ENCODE measurements around the gene REEP2.

REEP2 gene

GRCh38 chr5:138452720-138453119 lies 13.9 kb downstream of the REEP2 start:
- Histone ChIP-seq H3K27ac (no peak overlapping the region), H3K4me3 (ENCODE audit: low read depth, low read length) (no peak overlapping the region), H3K36me3 (replicated peaks) (no peaks in the 10 kb centered on the region), H3K27me3 (replicated peaks) (no peaks in the 10 kb centered on the region)
- no peak for DNase-seq
- no peak for TF ChIP-seq CTCF (IDR thresholded peaks at IDR 0.05; ENCODE audit: low read depth, low read length, missing control alignments)
- in situ Hi-C loops (cut with HindIII; ENCODE audit: low pct_ligation_motif_present, low sequenced_read_pairs): no loop called here

GRCh38 chr5:138453590-138453989 lies 14.7 kb downstream of the REEP2 start:
- no peak overlapping the region for H3K27ac ChIP-seq
- H3K4me3 ChIP-seq (ENCODE audit: low read depth, low read length): no peak overlapping the region
- H3K27me3 ChIP-seq (replicated peaks): no peaks in the 10 kb centered on the region
- DNase-seq: no peak
- in situ Hi-C loops (cut with HindIII; ENCODE audit: low pct_ligation_motif_present, low sequenced_read_pairs): no loop called here
- H3K36me3 ChIP-seq (replicated peaks): no peaks in the 10 kb centered on the region
- no peak for TF ChIP-seq CTCF (IDR thresholded peaks at IDR 0.05; ENCODE audit: low read depth, low read length, missing control alignments)

- no peaks in the 10 kb centered on the region for H3K36me3 ChIP-seq (replicated peaks)
- in situ Hi-C loops (cut with HindIII; ENCODE audit: low pct_ligation_motif_present, low sequenced_read_pairs): no loop called here
These were observed 15.3 kb downstream of the REEP2 start for GRCh38 chr5:138454121-138454520.

GRCh38 chr5:138455232-138455930 lies 16.5 kb downstream of the REEP2 start:
- Histone ChIP-seq H3K4me3 (ENCODE audit: low read depth, low read length) (no peak overlapping the region), H3K27ac (no peak overlapping the region), H3K36me3 (replicated peaks) (no peaks in the 10 kb centered on the region), H3K27me3 (replicated peaks) (no peaks in the 10 kb centered on the region)
- DNase-seq: no peak
- in situ Hi-C loops (cut with HindIII; ENCODE audit: low pct_ligation_motif_present, low sequenced_read_pairs): no loop called here
- no peak for TF ChIP-seq CTCF (IDR thresholded peaks at IDR 0.05; ENCODE audit: low read depth, low read length, missing control alignments)

More at GRCh38 chr5:138454121-138454520, 15.3 kb downstream of the REEP2 start:
- Histone ChIP-seq H3K27me3 (replicated peaks) (no peaks in the 10 kb centered on the region), H3K27ac (no peak overlapping the region), H3K4me3 (ENCODE audit: low read depth, low read length) (no peak overlapping the region)
- DNase-seq: no peak
- TF ChIP-seq CTCF (IDR thresholded peaks at IDR 0.05; ENCODE audit: low read depth, low read length, missing control alignments): no peak

- no peak overlapping the region for H3K4me3 ChIP-seq (ENCODE audit: low read depth, low read length)
- in situ Hi-C loops (cut with HindIII; ENCODE audit: low pct_ligation_motif_present, low sequenced_read_pairs): no loop called here
- TF ChIP-seq CTCF (IDR thresholded peaks at IDR 0.05; ENCODE audit: low read depth, low read length, missing control alignments): peak; percentile 23
- no peak overlapping the region for H3K27ac ChIP-seq
- H3K27me3 ChIP-seq (replicated peaks): no peaks in the 10 kb centered on the region
- no peaks in the 10 kb centered on the region for H3K36me3 ChIP-seq (replicated peaks)
- DNase-seq: no peak
These were observed 18.8 kb downstream of the REEP2 start for GRCh38 chr5:138457531-138458275.
